Fibroblast of skin of left quadriceps (primary cell): Measurements from ENCODE around the gene C1GALT1.
A peak's percentile ranks its signal among the peaks of the same experiment; 100 is the strongest.
"Not testable (repeated sequence)": the region's sequence is repeated elsewhere in the genome, so short reads cannot be mapped to it uniquely, and the experiment has no call there.

Experiments
- DNase-seq, 2 experiments: peaks; one replicate each; pipeline ENCODE4 v3.0.0-alpha.2; 2013; ENCODE audit warnings: low read depth in 2 of 2

The C1GALT1 gene

DNA sequence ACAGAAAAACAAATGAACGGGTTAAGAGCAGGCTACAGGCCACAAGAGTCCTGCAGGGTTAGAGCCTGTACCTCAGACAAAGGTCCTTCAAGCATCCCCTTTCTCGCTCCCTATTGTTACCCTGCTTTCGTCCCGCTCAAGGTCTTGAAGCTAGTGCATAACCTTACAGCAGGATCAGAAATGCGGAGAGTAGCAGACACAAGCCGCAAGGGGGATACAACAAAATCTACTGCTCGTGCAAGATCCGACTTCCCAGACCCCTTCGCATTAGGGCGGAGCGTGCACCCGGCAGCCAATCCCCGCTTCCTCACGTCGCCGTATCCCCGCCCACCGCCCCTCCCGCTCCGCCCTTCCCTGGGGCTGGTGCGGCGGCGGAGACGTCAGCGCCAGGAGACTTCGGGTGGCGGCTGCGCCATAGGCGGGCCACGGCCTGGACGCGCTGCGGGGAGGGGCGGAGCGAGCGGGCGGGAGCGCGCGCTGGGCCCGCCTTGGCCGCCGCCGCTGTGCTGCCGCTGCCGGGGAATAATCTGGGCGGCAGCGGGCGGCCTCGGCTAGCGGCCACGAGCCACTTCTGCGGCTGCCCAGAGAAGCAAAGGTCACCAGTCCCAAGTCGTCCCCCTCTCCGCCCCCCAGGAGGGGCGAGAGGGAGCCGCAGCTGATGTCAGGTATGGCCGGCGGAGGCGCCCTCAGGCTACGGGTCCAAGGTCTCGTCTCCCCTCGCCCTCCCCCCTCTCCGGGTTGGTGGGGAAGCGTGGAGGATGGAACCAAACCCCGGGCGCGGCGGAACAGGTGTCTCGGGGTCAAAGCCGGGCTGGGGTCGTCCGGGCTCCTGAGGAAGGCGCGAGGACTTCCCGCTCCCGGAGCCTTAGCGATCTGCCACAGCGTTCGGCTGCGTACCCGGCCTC, at the start of gene C1GALT1:
TSS of gene C1GALT1 (plus strand) at position 389 of the 905 bp plus-strand sequence. CDS start 51,776 bp downstream, outside the sequence.
- peak; percentile 94 to 95 for DNase-seq

DNA sequence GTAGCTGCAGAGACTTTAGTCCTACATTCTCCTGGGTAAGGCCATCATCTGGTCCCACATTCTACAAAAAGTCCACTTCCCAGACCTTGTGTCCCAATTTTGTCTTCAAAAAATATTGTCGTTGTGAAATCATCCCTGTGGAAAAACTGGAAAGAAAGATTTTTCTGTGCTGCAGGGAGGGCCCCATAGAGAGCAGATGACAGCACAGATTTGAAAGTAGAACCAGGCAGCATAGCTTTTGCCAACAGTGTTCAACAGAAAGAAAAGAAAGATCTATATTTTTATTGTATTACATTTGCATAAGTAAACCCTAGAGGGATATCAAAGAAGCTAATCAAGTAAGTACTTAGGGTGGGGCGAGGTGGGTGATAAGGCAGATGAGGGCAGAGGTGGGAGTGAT, 48.3 kb upstream of the C1GALT1 start:
- no peak for DNase-seq

DNA sequence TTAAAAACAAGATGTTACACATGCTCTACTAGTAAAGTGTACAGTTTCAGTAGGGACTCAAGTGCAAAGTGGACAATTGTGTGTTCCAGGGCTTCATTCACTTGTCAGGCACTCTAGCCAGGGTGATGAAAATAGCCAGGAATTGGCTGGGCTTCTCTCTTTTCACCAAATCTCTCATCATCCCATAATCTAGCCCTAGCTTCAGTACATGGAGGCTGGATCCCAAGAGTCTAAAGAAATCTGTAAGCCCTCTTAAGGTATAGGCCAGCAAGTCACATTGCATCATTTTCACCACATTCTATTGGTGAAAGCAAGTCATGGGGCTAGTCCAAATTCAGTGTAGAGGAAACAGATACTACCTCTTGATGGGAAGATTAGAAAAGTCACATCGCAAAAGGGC, 47.3 kb upstream of the C1GALT1 start:
- no peak for DNase-seq

DNA sequence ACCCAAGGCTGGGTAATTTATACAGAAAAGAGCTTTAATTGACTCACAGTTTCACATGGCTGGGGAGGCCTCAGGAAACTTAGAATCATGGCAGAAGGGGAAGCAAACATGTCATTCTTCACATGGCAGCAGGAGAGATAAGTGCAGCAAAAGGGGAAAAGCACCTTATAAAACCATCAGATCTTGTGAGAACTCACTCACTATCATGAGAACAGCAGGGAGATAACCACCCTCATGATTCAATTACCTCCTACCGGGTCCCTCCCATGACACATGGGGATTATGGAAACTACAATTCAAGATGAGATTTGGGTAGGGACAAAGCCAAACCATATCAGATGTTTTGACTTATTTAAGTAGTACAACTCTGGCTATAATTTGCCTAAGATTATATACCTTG, 46.4 kb upstream of the C1GALT1 start:
- not testable (repeated sequence) for DNase-seq

DNA sequence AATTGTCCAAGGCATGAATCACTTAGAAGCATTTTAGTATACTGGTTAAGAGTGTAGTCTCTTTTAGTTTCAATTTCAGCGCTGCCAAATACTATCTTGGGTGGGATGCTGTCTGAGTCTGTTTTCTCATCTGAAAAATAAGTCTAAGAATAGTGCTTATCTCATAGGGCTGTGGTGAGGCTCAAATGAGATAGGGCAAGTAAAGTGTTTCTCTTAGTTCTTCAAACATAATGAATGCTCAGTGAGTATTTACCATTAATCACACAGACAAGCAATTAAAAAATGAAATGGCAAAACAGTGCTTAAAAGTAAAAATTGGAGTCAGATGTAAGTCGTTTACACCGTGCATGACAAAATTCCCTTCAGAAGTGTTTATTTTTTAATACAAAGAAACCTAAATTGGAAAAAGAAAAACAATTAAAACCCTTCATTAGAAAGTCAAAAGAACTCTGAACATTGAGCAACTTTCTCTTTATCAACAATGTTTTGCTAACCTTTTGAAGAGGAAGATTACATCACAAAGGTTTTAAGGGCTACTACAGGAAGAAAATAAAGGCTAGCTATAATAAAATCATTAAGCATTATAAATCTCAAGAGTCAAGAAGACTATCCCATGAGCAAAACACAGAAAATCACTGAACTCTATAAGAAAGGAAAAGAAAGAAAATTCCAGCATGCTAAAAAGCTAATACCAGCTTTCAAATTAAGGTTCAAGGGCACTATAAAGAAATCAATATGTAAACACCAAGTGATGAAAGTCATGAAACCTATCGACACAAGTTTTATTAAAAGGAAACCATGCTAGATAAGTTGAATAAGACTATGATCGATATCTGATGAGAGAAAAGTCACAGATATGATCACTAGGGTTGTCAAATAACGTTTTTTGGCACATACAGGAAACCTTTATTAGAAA, 45.6 kb upstream of the C1GALT1 start:
- no peak for DNase-seq

DNA sequence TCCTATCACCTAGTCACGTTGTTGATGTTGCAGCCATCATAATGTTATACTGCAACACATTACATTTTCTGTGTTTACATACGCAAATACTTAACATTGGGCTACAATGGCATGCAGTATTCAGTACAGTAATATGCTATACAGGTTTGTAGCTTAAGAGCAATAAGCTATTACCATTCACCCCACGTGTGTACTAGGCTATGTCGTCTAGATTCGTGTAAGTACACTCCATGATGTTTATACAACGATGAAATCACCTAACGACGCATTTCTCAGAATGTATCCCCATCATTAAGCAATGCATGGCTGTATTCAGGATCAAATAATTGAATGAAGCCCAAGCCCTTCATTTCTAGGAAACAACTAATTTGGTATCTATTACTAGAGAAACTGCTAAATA, 43.4 kb upstream of the C1GALT1 start:
- no peak for DNase-seq

DNA sequence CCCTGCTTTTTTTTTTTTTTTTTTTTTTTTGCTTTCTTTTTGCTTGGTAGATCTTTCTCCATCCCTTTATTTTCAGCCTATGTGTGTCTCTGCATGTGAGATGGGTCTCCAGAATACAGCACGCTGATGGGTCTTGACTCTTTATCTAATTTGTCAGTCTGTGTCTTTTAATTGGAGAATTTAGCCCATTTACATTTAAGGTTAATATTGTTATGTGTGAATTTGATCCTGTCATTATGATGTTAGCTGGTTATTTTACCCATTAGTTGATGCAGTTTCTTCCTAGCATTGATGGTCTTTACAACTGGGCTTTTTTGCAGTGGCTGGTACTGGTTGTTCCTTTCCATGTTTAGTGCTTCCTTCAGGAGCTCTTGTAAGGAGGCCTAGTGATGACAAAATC, 38.9 kb upstream of the C1GALT1 start:
- not testable (repeated sequence) for DNase-seq

DNA sequence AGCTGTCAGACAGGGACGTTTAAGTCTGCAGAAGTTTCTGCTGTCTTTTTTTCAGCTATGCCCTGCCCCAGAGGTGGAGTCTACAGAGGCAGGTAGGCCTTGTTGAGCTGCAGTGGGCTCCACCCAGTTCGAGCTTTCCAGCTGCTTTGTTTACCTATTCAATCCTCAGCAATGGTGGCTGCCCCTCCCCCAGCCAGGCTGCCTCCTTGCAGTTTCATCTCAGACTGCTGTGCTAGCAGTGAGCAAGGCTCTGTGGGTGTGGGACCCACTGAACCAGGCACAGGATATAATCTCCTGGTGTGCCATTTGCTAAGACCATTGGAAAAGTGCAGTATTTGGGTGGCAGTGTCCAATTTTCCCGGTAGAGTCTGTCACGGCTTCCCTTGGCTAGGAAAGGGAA, 37.2 kb upstream of the C1GALT1 start:
- not testable (repeated sequence) for DNase-seq

DNA sequence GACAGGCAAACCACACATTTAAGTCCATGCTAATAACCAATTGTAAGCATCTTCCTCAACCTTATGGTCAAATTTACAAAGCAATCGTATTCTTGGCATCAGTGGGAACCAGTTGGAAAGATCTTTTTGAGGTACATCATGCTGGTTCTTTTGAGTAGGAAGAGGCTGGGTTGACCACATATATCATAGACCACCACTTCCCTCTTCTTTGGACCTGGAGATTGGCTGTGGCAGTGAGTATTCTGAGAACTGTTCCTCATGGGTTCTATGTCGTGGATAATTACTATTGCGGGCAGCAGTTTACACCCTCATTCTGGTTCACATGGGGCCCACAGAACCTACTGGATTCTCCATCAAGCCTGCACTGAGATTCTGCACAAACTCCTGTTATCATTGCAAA, 35.5 kb upstream of the C1GALT1 start:
- DNase-seq, result no peak

DNA sequence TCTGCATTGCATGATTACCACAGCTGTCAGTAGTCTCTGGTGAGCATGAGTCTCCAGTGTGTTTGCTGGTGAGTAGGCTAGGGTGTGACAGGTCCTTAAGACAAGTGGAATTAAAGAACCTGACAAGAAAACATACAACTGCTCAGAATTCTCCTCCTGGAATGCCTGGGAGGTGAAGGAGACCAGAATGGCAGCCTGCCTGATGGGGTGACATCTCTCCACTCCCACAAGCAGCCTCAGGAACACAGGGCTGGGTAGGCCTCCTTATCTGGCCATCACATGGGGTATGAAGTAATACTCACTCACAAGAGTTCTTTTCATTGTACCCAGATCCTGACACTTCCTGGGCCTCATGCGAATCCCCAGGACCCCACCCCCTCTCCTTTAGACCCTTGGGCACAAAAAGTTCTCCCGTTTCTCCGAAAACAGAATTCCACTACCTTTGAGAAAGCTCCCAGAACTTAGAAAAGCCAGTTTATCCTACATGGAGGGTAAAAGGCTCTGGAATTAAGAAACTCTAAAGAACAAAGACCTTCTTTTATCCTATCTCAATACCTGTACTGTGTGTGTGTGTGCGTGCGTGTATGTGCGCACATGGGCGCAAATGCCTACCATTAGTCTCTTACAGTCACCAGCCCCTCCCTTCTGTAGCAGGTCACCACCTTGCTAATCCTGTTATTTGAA, 33.4 kb upstream of the C1GALT1 start:
- DNase-seq, result no peak

DNA sequence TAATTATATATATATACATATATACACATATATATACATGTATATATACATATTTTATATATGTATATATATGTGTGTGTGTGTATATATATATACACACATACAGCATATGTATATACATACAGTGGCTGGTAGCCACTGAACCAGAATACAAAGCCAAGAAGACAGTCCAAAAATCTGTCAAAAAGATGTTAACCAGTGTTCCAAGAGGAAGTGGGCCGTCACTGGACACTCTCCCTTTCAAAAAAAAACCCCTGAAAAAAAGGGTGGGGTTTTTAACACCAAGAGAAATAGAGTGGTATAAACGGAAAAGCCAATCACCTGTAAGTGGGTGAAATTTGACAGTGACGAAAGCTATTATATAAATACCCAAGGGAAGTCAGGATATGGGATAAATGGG, 31.1 kb upstream of the C1GALT1 start:
- no peak for DNase-seq

DNA sequence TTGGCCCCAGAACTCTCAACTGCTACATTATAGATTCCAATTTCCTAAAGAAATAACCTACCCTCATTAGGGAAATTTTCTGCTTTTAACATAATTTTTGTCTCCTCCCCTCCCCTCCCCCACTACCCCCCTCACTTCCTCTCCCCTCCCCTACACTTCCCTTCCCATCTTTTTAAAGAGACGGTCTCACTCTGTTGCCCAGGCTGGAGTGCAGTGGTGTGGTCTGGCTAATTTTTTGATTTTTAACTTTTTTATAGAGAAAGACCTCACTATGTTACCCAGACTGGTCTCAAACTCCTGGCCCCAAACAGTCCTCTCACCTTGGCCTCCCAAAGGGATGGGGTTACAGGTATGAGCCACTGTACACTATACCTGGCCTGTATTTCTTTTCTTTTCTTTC, 30.5 kb upstream of the C1GALT1 start:
- DNase-seq, result no peak

DNA sequence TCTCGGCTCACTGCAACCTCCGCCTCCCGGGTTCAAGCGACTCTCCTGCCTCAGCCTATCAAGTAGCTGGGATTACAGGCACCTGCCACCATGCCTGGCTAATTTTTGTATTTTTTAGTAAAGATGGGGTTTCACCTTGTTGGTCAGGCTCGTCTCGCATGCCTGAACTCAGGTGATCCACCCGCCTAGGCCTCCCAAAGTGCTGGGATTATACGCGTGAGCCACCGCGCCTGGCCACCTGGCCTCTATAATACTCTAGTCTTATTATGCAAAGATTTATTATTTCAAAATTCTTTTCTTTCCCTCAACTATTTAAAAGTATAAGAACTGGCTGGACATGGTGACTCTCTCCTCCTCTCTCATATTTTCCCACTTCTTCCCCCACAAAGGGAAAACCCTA, 30.0 kb upstream of the C1GALT1 start:
- DNase-seq, result no peak

DNA sequence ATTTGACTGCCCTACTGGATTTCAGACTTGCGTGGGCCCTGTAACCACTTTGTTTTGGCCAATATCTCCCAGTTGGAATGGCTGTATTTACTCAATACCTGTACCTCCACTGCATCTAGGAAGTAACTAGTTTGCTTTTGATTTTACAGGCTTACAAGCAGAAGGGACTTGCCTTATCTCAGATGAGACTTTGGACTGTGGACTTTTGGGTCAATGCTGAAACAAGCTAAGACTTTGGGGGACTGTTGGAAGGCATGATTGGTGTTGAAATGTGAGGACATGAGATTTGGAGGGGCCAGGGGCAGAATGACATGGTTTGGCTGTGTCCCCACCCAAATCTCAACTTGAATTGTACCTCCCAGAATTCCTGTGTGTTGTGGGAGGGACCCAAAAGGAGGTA, 28.0 kb upstream of the C1GALT1 start:
- not testable (repeated sequence) for DNase-seq

DNA sequence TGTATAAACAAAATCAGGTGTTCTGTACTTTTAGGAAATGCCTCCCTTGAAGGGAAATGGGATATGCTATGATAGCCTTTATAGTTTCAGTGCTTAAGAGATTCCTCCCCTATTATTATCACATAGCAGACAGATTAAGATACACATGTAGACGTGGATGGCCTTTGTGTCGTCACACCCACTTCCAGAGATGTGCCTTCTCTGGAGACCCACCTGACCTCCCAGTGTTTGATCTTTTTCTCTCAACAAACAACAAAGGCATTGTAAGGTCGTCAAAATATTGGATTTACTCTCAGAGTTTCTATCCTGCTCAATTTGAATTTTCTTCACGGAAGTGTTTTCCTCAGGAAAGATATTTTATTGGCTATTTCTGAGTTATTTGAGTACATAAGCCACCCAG, 25.7 kb upstream of the C1GALT1 start:
- DNase-seq, result no peak

DNA sequence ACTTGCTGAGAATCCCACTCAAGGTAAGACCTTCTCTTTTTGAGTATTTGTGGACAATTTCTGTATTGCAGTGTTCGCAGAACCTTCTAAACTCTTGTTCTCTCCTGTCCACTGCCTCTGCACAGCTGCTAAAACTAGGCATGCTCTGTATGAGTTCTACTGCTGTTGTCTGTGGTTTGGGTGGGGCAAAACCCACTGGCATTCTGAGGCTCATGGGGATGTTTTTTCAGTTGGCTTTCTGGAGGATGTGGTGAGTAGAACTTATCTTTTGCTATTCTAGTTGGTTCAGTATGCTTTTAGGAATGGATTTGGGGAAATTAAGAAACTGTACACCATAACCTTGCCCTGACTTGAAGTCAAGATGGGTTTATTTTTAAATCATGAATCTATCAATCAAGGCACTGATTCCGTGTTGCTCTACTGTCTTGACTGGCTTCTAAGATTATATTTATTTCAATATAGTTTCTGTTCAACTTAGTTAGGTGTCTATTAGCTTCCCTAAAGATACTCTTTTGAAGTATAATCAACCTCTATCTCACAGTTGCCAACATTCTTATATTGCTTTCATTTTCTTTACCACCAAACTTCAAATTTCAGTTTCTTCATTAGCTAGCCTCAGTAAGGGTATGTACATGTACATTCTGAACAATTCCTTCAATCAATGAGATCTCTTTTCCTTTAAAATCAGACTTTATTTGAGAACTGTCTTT, 25.0 kb upstream of the C1GALT1 start:
- peak; percentile 17 to 22 for DNase-seq

DNA sequence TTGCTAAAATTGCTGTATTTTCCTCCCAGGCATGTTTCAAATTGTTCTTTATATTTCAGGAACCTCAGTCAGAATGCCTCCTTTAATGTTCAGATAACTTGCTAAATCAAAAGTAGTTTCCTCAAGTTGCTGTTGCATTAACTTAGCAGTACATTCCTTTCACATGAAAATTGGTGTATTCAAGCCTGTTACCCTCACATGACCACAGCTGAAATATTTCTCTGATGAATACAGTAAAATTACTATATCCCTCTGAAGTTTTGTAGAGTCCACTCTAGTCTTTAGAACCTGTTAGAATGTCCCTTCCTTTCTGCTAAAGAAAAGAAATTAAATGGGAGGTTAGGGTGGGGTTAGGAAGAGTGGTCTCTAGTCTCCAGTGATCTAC, 24.5 kb upstream of the C1GALT1 start:
- peak in 1 of 2 experiments; percentile 13 for DNase-seq

DNA sequence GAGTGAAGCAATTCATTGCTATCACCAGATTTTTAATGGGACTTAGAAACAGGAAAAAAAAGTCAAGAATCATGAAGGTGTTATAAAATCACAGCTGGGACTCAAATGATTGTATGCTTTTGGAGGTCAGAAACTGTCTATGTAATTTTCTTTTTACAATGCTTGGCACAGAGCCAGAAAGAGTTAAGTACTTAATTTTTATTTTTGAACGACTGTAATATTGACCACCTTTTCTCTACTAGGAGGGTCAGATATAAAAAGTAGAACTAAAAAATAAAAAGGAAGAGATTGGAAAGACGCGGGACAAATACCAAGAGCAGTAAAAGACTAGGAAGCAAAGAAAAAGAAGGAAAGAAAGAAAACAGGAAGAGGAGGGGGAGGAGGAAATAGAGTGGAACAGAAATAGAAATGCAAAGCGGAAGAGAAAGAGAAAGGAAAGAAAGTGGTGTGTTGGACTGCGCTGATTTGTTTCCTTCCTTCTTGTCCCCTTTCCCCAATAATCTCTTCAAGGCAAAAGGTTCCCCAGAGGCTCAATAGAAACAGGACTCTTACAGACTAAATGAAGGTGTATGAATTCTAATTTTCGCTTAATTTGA, 23.2 kb upstream of the C1GALT1 start:
- DNase-seq, result no peak

DNA sequence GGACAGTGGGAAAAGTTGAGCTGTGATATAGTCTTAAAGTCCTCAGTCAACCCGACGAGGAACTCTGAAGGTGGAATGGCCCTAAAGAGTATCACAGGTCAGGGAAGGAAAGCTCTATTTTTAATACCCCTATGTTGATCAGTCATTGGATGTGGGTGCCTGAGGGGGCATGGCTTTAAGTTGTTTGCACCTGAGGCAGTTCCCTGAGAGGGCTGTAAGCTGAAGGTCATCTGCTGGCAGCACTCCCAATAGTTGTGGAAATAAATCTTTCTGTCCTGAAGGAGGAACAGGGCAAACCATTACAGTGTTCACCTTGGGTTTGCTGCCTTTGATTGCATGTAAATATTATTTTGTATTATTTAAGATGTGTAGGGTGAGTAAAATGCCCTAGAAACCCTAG, 17.8 kb upstream of the C1GALT1 start:
- no peak for DNase-seq

DNA sequence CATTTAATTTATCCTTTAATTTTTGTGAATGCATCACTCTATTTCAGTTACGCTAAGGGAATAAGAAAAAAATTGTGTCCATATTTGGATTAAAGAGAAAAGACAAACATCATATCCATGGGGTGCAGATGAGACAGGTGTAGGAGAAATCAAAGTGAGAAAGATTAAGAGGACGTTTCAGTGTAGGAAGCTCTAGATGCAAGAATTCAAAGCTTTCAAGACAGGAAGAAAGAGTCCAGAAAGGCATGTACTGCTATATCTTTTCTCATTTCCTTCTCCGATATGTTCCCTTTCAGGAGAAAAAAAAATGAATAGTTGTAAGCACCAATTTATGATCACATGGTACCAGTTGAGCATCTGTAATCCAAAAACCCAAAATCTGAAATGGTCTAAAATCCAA, 17.0 kb upstream of the C1GALT1 start:
- DNase-seq, result no peak

DNA sequence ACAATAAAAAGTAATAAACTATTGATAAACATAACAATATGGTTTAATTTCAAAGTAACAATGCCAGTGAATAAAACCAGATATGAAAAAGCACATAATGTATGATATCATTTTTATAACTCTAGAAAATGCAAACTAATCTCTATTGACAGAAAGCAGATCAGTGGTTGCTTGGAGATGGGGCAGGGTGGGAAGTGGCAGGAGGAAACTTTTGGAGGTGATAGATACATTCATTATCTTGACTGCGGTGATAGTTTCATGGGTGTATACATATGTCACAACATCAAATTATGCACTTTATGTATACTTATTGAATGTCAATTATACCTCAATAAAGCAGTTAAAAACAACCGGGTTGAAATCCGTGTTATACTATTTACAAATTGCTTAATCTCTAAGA, 16.0 kb upstream of the C1GALT1 start:
- no peak for DNase-seq
